HepG2 (cell line): ENCODE data around the gene POLDIP3. TPM values are rescaled to one million over a fixed set of nuclear protein-coding genes. Genes with fewer than 3 reads are reported as not detected.

ENCODE experiments used
- ATF7-NPFF ChIP-seq: sonication (generic); formaldehyde crosslinking; IDR thresholded peaks from 2 replicates; pipeline ENCODE4 v1.8.1; 2023; ENCODE audit warnings: mild to moderate bottlenecking, low read depth, missing genetic modification reagents, moderate library complexity
- CCDC6 ChIP-seq: sonication (generic); formaldehyde crosslinking; IDR thresholded peaks from 2 replicates; pipeline ENCODE4 v1.8.1; 2022; ENCODE audit warnings: mild to moderate bottlenecking, missing genetic modification reagents, moderate library complexity
- EED ChIP-seq: sonication (generic); formaldehyde crosslinking; IDR thresholded peaks from 2 replicates; pipeline ENCODE4 v1.5.0; 2020; ENCODE audit warnings: mild to moderate bottlenecking, missing genetic modification reagents
- HNRNPH1 ChIP-seq: fragments of 200-400 bp; formaldehyde crosslinking; optimal IDR thresholded peaks from 2 replicates; pipeline ENCODE3; 2017; ENCODE audit warnings: mild to moderate bottlenecking, low read depth, low read length
- ISL2 ChIP-seq: sonication (generic); formaldehyde crosslinking; IDR thresholded peaks from 2 replicates; pipeline ENCODE4 v1.5.0; 2020; ENCODE audit warnings: missing genetic modification reagents
- MLXIP ChIP-seq: sonication (generic); formaldehyde crosslinking; IDR thresholded peaks from 2 replicates; pipeline ENCODE4 v1.9.0; 2021; ENCODE audit warnings: missing genetic modification reagents, borderline replicate concordance
- PHB2 ChIP-seq: fragments of 450-650 bp; IDR thresholded peaks from 2 replicates; pipeline ENCODE4 v1.6.1; 2018; ENCODE audit not compliant: partially characterized antibody
- PRDM10 ChIP-seq: sonication (generic); formaldehyde crosslinking; IDR thresholded peaks from 2 replicates; pipeline ENCODE4 v1.4.0; 2020; ENCODE audit warnings: low read depth, missing genetic modification reagents
- TEAD2 ChIP-seq: sonication (generic); formaldehyde crosslinking; IDR thresholded peaks from 2 replicates; pipeline ENCODE4 v1.9.0; 2021; ENCODE audit warnings: missing genetic modification reagents
- ZFP37 ChIP-seq: sonication (generic); formaldehyde crosslinking; IDR thresholded peaks from 2 replicates; pipeline ENCODE4 v1.4.0; 2020; ENCODE audit warnings: missing genetic modification reagents, borderline replicate concordance
- ZNF317 ChIP-seq: sonication (generic); formaldehyde crosslinking; IDR thresholded peaks from 2 replicates; pipeline ENCODE4 v1.5.0; 2020; ENCODE audit warnings: mild to moderate bottlenecking, missing genetic modification reagents
- ZNF570 ChIP-seq: sonication (generic); formaldehyde crosslinking; IDR thresholded peaks from 2 replicates; pipeline ENCODE4 v1.4.0; 2020; ENCODE audit warnings: mild to moderate bottlenecking, missing genetic modification reagents, borderline replicate concordance
- ZNF776 ChIP-seq: sonication (generic); formaldehyde crosslinking; IDR thresholded peaks from 2 replicates; pipeline ENCODE4 v1.4.0; 2020; ENCODE audit warnings: mild to moderate bottlenecking, missing genetic modification reagents
- polyA plus RNA-seq, 8 experiments: library from polyadenylated mRNA; depleted of rRNA in 3 of 8; stranded (reverse) in 7 of 8; unstranded in 1 of 8; fragments of >200 nt; fragmentation: Illumina TruSeq in 4 of 8; extraction: Trizol in 4 of 8; gene quantifications; 2 replicates each; pipeline versions ENCODE4 v1.2.1 to v1.2.3, GENCODE V29; 2011 to 2016; ENCODE audit warnings: low read depth in 4 of 8, missing spikeins in 1 of 8, mixed read lengths in 1 of 8; ENCODE audit not compliant: insufficient read depth in 1 of 8
- total RNA-seq, 5 experiments: library from RNA; depleted of rRNA; stranded (reverse); fragments of >200 nt; fragmentation: Illumina TruSeq; extraction: Trizol; gene quantifications; 2 replicates each; pipeline ENCODE4 v1.2.3, GENCODE V29; 2016; ENCODE audit warnings: low read depth in 1 of 5
- TF ChIP-seq, protein P1 (sequence below): sonication (generic); formaldehyde crosslinking; IDR thresholded peaks from 2 replicates; pipeline ENCODE4 v1.9.0; 2021; ENCODE audit warnings: mild to moderate bottlenecking, missing genetic modification reagents
- TF ChIP-seq, protein P2 (sequence below): IDR thresholded peaks from 2 replicates; pipeline ENCODE4 v1.6.1; 2016; ENCODE audit warnings: control low read depth

The POLDIP3 gene
- total and polyA plus RNA-seq, 2 of the 13 experiments (the other 11 are each of a cell fraction or from before 2014, with no cell fraction given) = 45.8 to 47.4 TPM

DNA sequence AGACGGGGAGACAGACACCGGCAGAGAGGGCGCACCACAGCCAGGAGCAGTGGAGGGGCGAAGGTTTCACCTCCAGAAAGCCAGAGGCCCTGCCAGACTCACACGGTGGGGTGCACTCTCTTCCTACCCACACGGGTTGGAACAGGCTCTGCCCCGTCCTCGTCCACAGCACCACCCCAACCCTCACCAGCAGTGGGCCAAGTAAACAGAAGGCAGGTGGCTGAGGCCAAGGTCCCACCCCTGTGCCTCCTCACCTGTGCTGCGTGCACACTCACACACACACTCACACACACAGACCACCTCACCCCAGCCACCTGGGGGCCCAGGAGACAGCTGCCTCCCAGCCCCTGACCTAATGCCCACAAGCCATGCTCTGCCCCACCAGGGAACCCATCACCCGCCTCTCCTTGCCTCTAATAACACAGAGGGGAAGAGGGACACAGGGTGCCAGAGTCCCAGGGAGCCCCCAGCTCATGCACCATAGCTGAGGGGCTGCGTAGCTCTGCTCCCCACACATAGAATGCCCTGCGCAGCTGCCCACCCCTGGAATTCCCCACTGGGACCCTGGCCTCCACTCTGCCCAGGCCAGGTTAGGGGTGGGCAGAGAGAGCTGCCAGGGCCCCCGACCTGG lies 31.4 kb upstream of the POLDIP3 start (continued):
- TF ChIP-seq, protein P1, sequence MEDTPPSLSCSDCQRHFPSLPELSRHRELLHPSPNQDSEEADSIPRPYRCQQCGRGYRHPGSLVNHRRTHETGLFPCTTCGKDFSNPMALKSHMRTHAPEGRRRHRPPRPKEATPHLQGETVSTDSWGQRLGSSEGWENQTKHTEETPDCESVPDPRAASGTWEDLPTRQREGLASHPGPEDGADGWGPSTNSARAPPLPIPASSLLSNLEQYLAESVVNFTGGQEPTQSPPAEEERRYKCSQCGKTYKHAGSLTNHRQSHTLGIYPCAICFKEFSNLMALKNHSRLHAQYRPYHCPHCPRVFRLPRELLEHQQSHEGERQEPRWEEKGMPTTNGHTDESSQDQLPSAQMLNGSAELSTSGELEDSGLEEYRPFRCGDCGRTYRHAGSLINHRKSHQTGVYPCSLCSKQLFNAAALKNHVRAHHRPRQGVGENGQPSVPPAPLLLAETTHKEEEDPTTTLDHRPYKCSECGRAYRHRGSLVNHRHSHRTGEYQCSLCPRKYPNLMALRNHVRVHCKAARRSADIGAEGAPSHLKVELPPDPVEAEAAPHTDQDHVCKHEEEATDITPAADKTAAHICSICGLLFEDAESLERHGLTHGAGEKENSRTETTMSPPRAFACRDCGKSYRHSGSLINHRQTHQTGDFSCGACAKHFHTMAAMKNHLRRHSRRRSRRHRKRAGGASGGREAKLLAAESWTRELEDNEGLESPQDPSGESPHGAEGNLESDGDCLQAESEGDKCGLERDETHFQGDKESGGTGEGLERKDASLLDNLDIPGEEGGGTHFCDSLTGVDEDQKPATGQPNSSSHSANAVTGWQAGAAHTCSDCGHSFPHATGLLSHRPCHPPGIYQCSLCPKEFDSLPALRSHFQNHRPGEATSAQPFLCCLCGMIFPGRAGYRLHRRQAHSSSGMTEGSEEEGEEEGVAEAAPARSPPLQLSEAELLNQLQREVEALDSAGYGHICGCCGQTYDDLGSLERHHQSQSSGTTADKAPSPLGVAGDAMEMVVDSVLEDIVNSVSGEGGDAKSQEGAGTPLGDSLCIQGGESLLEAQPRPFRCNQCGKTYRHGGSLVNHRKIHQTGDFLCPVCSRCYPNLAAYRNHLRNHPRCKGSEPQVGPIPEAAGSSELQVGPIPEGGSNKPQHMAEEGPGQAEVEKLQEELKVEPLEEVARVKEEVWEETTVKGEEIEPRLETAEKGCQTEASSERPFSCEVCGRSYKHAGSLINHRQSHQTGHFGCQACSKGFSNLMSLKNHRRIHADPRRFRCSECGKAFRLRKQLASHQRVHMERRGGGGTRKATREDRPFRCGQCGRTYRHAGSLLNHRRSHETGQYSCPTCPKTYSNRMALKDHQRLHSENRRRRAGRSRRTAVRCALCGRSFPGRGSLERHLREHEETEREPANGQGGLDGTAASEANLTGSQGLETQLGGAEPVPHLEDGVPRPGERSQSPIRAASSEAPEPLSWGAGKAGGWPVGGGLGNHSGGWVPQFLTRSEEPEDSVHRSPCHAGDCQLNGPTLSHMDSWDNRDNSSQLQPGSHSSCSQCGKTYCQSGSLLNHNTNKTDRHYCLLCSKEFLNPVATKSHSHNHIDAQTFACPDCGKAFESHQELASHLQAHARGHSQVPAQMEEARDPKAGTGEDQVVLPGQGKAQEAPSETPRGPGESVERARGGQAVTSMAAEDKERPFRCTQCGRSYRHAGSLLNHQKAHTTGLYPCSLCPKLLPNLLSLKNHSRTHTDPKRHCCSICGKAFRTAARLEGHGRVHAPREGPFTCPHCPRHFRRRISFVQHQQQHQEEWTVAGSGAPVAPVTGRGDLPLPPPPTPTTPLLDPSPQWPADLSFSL (CRISPR knock-in tag) = 0 out of 2 replicates have a peak, but pooled peaks have one; percentile 28
- TF ChIP-seq ISL2 (CRISPR knock-in tag) (no peak), EED (CRISPR knock-in tag) (no peak), ATF7-NPFF (CRISPR knock-in tag) (peak; percentile 66; the same call in 1 of the 2 replicates), ZNF317 (CRISPR knock-in tag) (no peak), HNRNPH1 (no peak), PHB2 (no peak), MLXIP (CRISPR knock-in tag) (no peak), CCDC6 (no peak), ZNF776 (CRISPR knock-in tag) (no peak; the same call in 1 of the 2 replicates), ZNF570 (CRISPR knock-in tag) (no peak), PRDM10 (CRISPR knock-in tag) (no peak), ZFP37 (CRISPR knock-in tag) (peak; percentile 59; the same call in 1 of the 2 replicates), TEAD2 (no peak)
- TF ChIP-seq, protein P2, sequence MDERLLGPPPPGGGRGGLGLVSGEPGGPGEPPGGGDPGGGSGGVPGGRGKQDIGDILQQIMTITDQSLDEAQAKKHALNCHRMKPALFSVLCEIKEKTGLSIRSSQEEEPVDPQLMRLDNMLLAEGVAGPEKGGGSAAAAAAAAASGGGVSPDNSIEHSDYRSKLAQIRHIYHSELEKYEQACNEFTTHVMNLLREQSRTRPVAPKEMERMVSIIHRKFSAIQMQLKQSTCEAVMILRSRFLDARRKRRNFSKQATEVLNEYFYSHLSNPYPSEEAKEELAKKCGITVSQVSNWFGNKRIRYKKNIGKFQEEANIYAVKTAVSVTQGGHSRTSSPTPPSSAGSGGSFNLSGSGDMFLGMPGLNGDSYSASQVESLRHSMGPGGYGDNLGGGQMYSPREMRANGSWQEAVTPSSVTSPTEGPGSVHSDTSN (CRISPR knock-in tag) = no peak
